WTC11 (cell line): ENCODE data around the gene MPHOSPH10.

ENCODE experiments used
- CREB1 ChIP-seq: sonication (generic); formaldehyde crosslinking; IDR thresholded peaks from 2 replicates; pipeline ENCODE4 v1.8.0; 2023; ENCODE audit warnings: mild to moderate bottlenecking, missing genetic modification reagents
- CTCF ChIP-seq: fragments of 200-600 bp; IDR thresholded peaks from 2 replicates; pipeline ENCODE4 v1.8.0; 2022; ENCODE audit warnings: antibody characterized with exemption
- ETV6 ChIP-seq: sonication (generic); formaldehyde crosslinking; IDR thresholded peaks from 2 replicates; pipeline ENCODE4 v1.8.1; 2022; ENCODE audit warnings: mild to moderate bottlenecking, missing genetic modification reagents
- SP1 ChIP-seq: sonication (generic); formaldehyde crosslinking; conservative IDR thresholded peaks from 2 replicates; pipeline ENCODE4 v1.8.1; 2022; ENCODE audit warnings: missing genetic modification reagents
- ZMAT4 ChIP-seq: fragments of 250-450 bp; sonication (Bioruptor Pico); IDR thresholded peaks from 2 replicates; pipeline ENCODE4 v1.9.0; 2021; ENCODE audit warnings: mild to moderate bottlenecking
- ZSCAN18 ChIP-seq: fragments of 250-450 bp; sonication (Bioruptor Pico); IDR thresholded peaks from 2 replicates; pipeline ENCODE4 v2.1.2; 2022; ENCODE audit warnings: mild to moderate bottlenecking, moderate library complexity

GRCh38 chr2:71157124-71157793 is 26.8 kb downstream of the MPHOSPH10 start:
- no peak for TF ChIP-seq ETV6 (CRISPR knock-in tag)
- TF ChIP-seq ZMAT4 = no peak
- TF ChIP-seq ZSCAN18 (CRISPR knock-in tag) = no peak
- peak; percentile 90 for TF ChIP-seq CTCF
- TF ChIP-seq CREB1 (CRISPR knock-in tag) = no peak
- TF ChIP-seq SP1 (CRISPR knock-in tag) = no peak
